K562 (cell line): ENCODE data around the gene SLC3A2. TPM values are rescaled to one million over a fixed set of nuclear protein-coding genes. Genes with fewer than 3 reads are reported as not detected.

Experiments
- ATAC-seq: fragments of 200-7000 bp; cut with Tn5 transposase; 3 replicates; pipeline ENCODE4 v1.9.1; 2020; ENCODE audit warnings: moderate library complexity
- BruUV-seq: library from RNA; stranded (reverse); fragments of 400-500 nt; replicated peaks from 2 replicates; lab custom pipeline; 2021; lab: Mats Ljungman, UMichigan
- CTCF ChIA-PET: fragments of 300-600 bp; formaldehyde crosslinking; extraction: SDS; loops from one replicate; lab custom pipeline; 2021; ENCODE audit warnings: low intra/inter-chr PET ratio; lab: Yijun Ruan, JAX
- POLR2A ChIA-PET: fragments of 300-600, 350-650 bp; sonication (Branson Sonifier 250); formaldehyde crosslinking; extraction: SDS; loops from one replicate; lab custom pipeline; 2021; ENCODE audit warnings: antibody characterized with exemption, inconsistent platforms; lab: Yijun Ruan, JAX
- DNase-seq, 4 experiments: peaks; one replicate each; pipeline versions ENCODE4 v3.0.0 to v3.0.0-alpha.2; 2011 to 2018; ENCODE audit warnings: low spot score in 3 of 4, mixed read lengths in 3 of 4; ENCODE audit errors: extremely low read depth in 1 of 4
- FAIRE-seq: peaks from 2 replicates; lab custom pipeline; 2011; peaks lifted over from hg19 to GRCh38; lab: Jason Lieb, UNC
- H2AFZ ChIP-seq: 2 replicates; pipeline ENCODE4 v1.6.0; 2011; ENCODE audit warnings: low read depth, low read length, control low read depth, inconsistent platforms
- H3K27ac ChIP-seq: fragments of 200-600 bp; 3 replicates; pipeline ENCODE4 v1.8.0; 2011; ENCODE audit warnings: low read depth, mild to moderate bottlenecking, control low read depth, inconsistent platforms, low read length, moderate library complexity, mixed read lengths; ENCODE audit errors: extremely low read depth
- H3K27me3 ChIP-seq, 2 experiments: fragments of 300-600 bp in 1 of 2; 2 replicates in 1 of 2; 3 replicates in 1 of 2; pipeline versions ENCODE4 v1.6.0 to v1.8.0; 2011; ENCODE audit warnings: inconsistent platforms in 2 of 2, low read length in 2 of 2, mild to moderate bottlenecking in 1 of 2, mixed read lengths in 1 of 2, moderate library complexity in 1 of 2; ENCODE audit not compliant: control insufficient read depth in 2 of 2, insufficient read depth in 2 of 2
- H3K36me3 ChIP-seq: fragments of 300-600 bp; 3 replicates; pipeline ENCODE4 v1.8.0; 2011; ENCODE audit warnings: mild to moderate bottlenecking, low read length, inconsistent platforms; ENCODE audit not compliant: control insufficient read depth, insufficient read depth
- H3K4me1 ChIP-seq, 2 experiments: fragments of 200-600 bp in 1 of 2; replicated peaks in 1 of 2; 2 replicates in 1 of 2; 3 replicates in 1 of 2; pipeline versions ENCODE4 v1.5.1 to v1.8.0; 2011; ENCODE audit warnings: inconsistent platforms in 2 of 2, low read length in 2 of 2, mild to moderate bottlenecking in 1 of 2, mixed read lengths in 1 of 2, moderate library complexity in 1 of 2; ENCODE audit not compliant: control insufficient read depth in 2 of 2, insufficient read depth in 2 of 2
- H3K4me2 ChIP-seq: 2 replicates; pipeline ENCODE4 v1.6.1; 2011; ENCODE audit warnings: low read length, control low read depth, inconsistent platforms, mixed read lengths; ENCODE audit not compliant: insufficient read depth
- H3K4me3 ChIP-seq: fragments of 200-600 bp; sonication (generic), shearing (Covaris generic); 2 replicates; pipeline ENCODE4 v1.5.1; 2016; ENCODE audit warnings: control low read depth, inconsistent platforms
- H3K79me2 ChIP-seq: fragments of 200-600 bp; 3 replicates; pipeline ENCODE4 v1.8.0; 2011; ENCODE audit warnings: low read length, inconsistent platforms; ENCODE audit not compliant: control insufficient read depth, insufficient read depth
- H3K9ac ChIP-seq, 2 experiments: 2 replicates each; pipeline versions ENCODE4 v1.6.0 to v1.6.1; 2011; ENCODE audit warnings: low read depth in 2 of 2, low read length in 2 of 2, control low read depth in 1 of 2, inconsistent platforms in 1 of 2, mild to moderate bottlenecking in 1 of 2, mixed read lengths in 1 of 2; ENCODE audit not compliant: insufficient read depth in 1 of 2
- H3K9me1 ChIP-seq: one replicate; pipeline ENCODE4 v1.6.0; 2011; ENCODE audit warnings: inconsistent platforms, mild to moderate bottlenecking, low read length, moderate library complexity; ENCODE audit not compliant: control insufficient read depth, insufficient read depth
- H3K9me3 ChIP-seq: replicated peaks from 2 replicates; pipeline ENCODE4 v1.5.1; 2011; ENCODE audit warnings: low read depth, low read length, inconsistent platforms; ENCODE audit not compliant: control insufficient read depth, insufficient read depth
- H4K20me1 ChIP-seq: replicated peaks from 2 replicates; pipeline ENCODE4 v1.6.1; 2011; ENCODE audit warnings: low read length, inconsistent platforms, mixed read lengths; ENCODE audit not compliant: control insufficient read depth, insufficient read depth
- BCOR ChIP-seq: fragments of 450-650 bp; IDR thresholded peaks from 2 replicates; pipeline ENCODE4 v1.6.1; 2016
- CBX8 ChIP-seq: fragments of 200-600 bp; sonication (generic); IDR thresholded peaks from 2 replicates; pipeline ENCODE4 v1.6.1; 2012; ENCODE audit warnings: borderline replicate concordance, mixed run types, low read depth, mild to moderate bottlenecking, moderate library complexity, mixed read lengths, low read length, control low read depth, inconsistent platforms; ENCODE audit not compliant: poor library complexity, severe bottlenecking; ENCODE audit errors: extremely low read depth
- FOXJ3 ChIP-seq: sonication (generic); formaldehyde crosslinking; IDR thresholded peaks from 2 replicates; pipeline ENCODE4 v1.4.0; 2020; ENCODE audit warnings: mild to moderate bottlenecking, missing genetic modification reagents
- GABPB2 ChIP-seq: fragments of 250-450 bp; sonication (Bioruptor Pico); conservative IDR thresholded peaks from 2 replicates; pipeline ENCODE4 v1.5.1; 2021; ENCODE audit warnings: mild to moderate bottlenecking
- IFI16 ChIP-seq: fragments of 250-450 bp; sonication (Bioruptor Pico); IDR thresholded peaks from 2 replicates; pipeline ENCODE4 v2.1.2; 2022; ENCODE audit warnings: mild to moderate bottlenecking, inconsistent platforms
- MAFG ChIP-seq: fragments of 450-650 bp; conservative IDR thresholded peaks from 2 replicates; pipeline ENCODE4 v1.6.1; 2016; ENCODE audit warnings: missing genetic modification characterization, missing compliant biosample characterization
- NFE2 ChIP-seq: IDR thresholded peaks from 2 replicates; pipeline ENCODE4 v1.6.1; 2014; ENCODE audit warnings: antibody characterized with exemption, low read depth
- NFXL1 ChIP-seq: fragments of 450-650 bp; formaldehyde crosslinking; IDR thresholded peaks from 2 replicates; pipeline ENCODE4 v1.4.0; 2021; ENCODE audit warnings: mild to moderate bottlenecking
- NR2C2 ChIP-seq, 2 experiments: fragments of 200-800 bp in 1 of 2; sonication (Bioruptor generic) in 1 of 2; sonication (generic) in 1 of 2; formaldehyde crosslinking in 1 of 2; IDR thresholded peaks; 2 replicates each; pipeline versions ENCODE4 v1.6.1 to v1.8.0; 2016 to 2022; ENCODE audit warnings: mild to moderate bottlenecking in 1 of 2, missing compliant biosample characterization in 1 of 2, missing genetic modification characterization in 1 of 2, missing genetic modification reagents in 1 of 2
- PHF20 ChIP-seq: fragments of 450-650 bp; IDR thresholded peaks from 2 replicates; pipeline ENCODE4 v1.6.1; 2018; ENCODE audit not compliant: partially characterized antibody
- TAF15 ChIP-seq: fragments of 200-400 bp; formaldehyde crosslinking; IDR thresholded peaks from 2 replicates; pipeline ENCODE4 v1.6.1; 2017; ENCODE audit warnings: mild to moderate bottlenecking, low read depth, low read length, moderate library complexity
- TGIF2 ChIP-seq: sonication (generic); formaldehyde crosslinking; IDR thresholded peaks from 2 replicates; pipeline ENCODE4 v1.8.1; 2022; ENCODE audit warnings: mild to moderate bottlenecking, missing genetic modification reagents, moderate library complexity
- XRCC5 ChIP-seq: fragments of 200-400 bp; formaldehyde crosslinking; IDR thresholded peaks from 2 replicates; pipeline ENCODE4 v1.6.1; 2017; ENCODE audit warnings: low read depth, mild to moderate bottlenecking, low read length
- ZEB2 ChIP-seq: fragments of 450-650 bp; IDR thresholded peaks from 2 replicates; pipeline ENCODE4 v1.6.1; 2016
- ZNF316 ChIP-seq: fragments of 450-650 bp; IDR thresholded peaks from 2 replicates; pipeline ENCODE4 v1.6.1; 2016
- ZNF354B ChIP-seq: fragments of 250-450 bp; sonication (Bioruptor Pico); IDR thresholded peaks from 2 replicates; pipeline ENCODE4 v1.4.0; 2020
- ZSCAN32 ChIP-seq: fragments of 450-650 bp; formaldehyde crosslinking; IDR thresholded peaks from 2 replicates; pipeline ENCODE4 v1.4.0; 2020; ENCODE audit warnings: mild to moderate bottlenecking, moderate library complexity
- WGBS: fragments of 100-300 bp; shearing (Covaris generic); methylation state at CpG from one replicate; pipeline ENCODE4 v1.1.6; 2016; ENCODE audit warnings: low coverage, mixed read lengths; ENCODE audit not compliant: insufficient coverage; ENCODE audit errors: missing lambda C conversion rate; 5-methylcytosine and 5-hydroxymethylcytosine counted together
- in situ Hi-C: fragments of 300-500 bp; cut with MboI; formaldehyde crosslinking; loops from 4 replicates; pipeline ENCODE4 v1.15.0; 2018; ENCODE audit warnings: inconsistent platforms, mixed read lengths
- intact Hi-C: fragments of 100-400 bp; cut with micrococcal nuclease; formaldehyde crosslinking; loops from 2 replicates; pipeline ENCODE4 v1.14.2; 2022
- polyA plus RNA-seq, 8 experiments: library from polyadenylated mRNA; depleted of rRNA in 4 of 8; stranded (reverse) in 5 of 8; unstranded in 3 of 8; fragments of >200 nt; fragmentation: Nextera tagmentation in 2 of 8; fragmentation: Illumina TruSeq in 1 of 8; extraction: Ambion mirVana in 2 of 8; extraction: Trizol in 1 of 8; gene quantifications; 2 replicates each; pipeline versions ENCODE4 v1.2.1 to v1.2.3, GENCODE V29; 2011 to 2014; ENCODE audit warnings: inconsistent platforms in 1 of 8, missing spikeins in 1 of 8
- total RNA-seq, 7 experiments: library from RNA; depleted of rRNA in 6 of 7; stranded (reverse); fragments of >200 nt in 6 of 7; fragmentation: Illumina TruSeq in 2 of 7; extraction: Trizol in 2 of 7; gene quantifications; 2 replicates each; pipeline versions ENCODE4 v1.2.1 to v1.2.3, GENCODE V29; 2011 to 2021; ENCODE audit warnings: low replicate concordance in 1 of 7
- TF ChIP-seq, protein P1 (sequence below), 2 experiments: fragments of 450-650 bp in 1 of 2; sonication (generic) in 1 of 2; formaldehyde crosslinking; conservative IDR thresholded peaks; 2 replicates each; pipeline versions ENCODE4 v1.4.0 to v1.8.1; 2020 to 2022; ENCODE audit warnings: mild to moderate bottlenecking in 1 of 2, missing genetic modification reagents in 1 of 2
- TF ChIP-seq, protein P2 (sequence below), 2 experiments: fragments of 150-350 bp in 1 of 2; IDR thresholded peaks; 2 replicates each; pipeline ENCODE4 v1.6.1; 2012 to 2016; ENCODE audit warnings: low read depth in 2 of 2, low read length in 2 of 2, mild to moderate bottlenecking in 1 of 2, moderate library complexity in 1 of 2

The SLC3A2 gene
- total and polyA plus RNA-seq, 9 of the 15 experiments (the other 6 are each of a cell fraction or from before 2014, with no cell fraction given): 20.0 to 296 (median 214) TPM

DNA sequence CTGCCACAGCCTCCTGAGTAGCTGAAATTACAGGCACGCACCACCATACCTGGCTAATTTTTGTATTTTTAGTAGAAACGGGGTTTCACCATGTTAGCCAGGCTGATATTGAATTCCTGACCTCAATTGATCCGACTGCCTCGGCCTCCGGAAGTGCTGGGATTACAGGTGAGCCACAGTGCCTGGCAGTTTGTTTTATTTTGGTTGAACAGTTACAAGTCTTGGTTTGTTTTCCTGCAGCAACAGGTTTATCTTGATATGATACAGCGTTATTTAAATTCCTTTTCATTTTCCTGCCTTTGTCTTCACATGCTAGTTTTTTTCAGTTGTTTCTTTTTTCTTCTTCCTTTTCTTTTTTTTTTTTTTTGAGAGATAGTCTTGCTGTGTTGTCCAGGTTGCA lies 4.0 kb upstream of the SLC3A2 start:
- no peaks in the 10 kb centered on the region for H3K9me1 ChIP-seq
- CTCF ChIA-PET: interaction anchor here (0.7 kb wide), 1 partner anchor 499 kb away, joined by 3 read pairs; no protein-coding TSS in a partner anchor

More for the DNA sequence above, 4.0 kb upstream of the SLC3A2 start:
- Histone ChIP-seq H2AFZ (no peak overlapping the region), H3K36me3 (peaks cover 81% of the 10 kb centered on the region), H3K4me3 (no peak overlapping the region), H3K27me3 (no peaks in the 10 kb centered on the region), H3K9me3 (no peaks in the 10 kb centered on the region), H3K27ac (no peak overlapping the region), H3K4me2 (no peak overlapping the region), H3K79me2 (peaks cover 82% of the 10 kb centered on the region), H3K9ac (no peak overlapping the region), H3K4me1 (peaks cover 32 to 41% of the 10 kb centered on the region in 2 experiments), H4K20me1 (peaks cover 14% of the 10 kb centered on the region)
- TF ChIP-seq XRCC5 (no peak), FOXJ3 (CRISPR knock-in tag) (no peak), MAFG (tag) (0 out of 2 replicates have a peak, but pooled peaks have one; percentile 11), GABPB2 (no peak), BCOR (0 out of 2 replicates have a peak, but pooled peaks have one; percentile 20), NFE2 (0 out of 2 replicates have a peak, but pooled peaks have one; percentile 10), NFXL1 (CRISPR knock-in tag) (no peak), PHF20 (no peak), ZEB2 (no peak), ZNF316 (peak; percentile 34; the same call in 1 of the 2 replicates), IFI16 (no peak), CBX8 (no peak), ZSCAN32 (no peak), TAF15 (no peak), TGIF2 (CRISPR knock-in tag) (no peak), ZNF354B (CRISPR knock-in tag) (no peak), NR2C2 (CRISPR knock-in tag; IDR thresholded peaks at IDR 0.05) (no peak), NR2C2 (tag; IDR thresholded peaks at IDR 0.05) (no peak)
- TF ChIP-seq, protein P1, sequence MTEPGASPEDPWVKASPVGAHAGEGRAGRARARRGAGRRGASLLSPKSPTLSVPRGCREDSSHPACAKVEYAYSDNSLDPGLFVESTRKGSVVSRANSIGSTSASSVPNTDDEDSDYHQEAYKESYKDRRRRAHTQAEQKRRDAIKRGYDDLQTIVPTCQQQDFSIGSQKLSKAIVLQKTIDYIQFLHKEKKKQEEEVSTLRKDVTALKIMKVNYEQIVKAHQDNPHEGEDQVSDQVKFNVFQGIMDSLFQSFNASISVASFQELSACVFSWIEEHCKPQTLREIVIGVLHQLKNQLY (CRISPR knock-in tag; conservative IDR thresholded peaks at IDR 0.05): no peak
- TF ChIP-seq, protein P2, sequence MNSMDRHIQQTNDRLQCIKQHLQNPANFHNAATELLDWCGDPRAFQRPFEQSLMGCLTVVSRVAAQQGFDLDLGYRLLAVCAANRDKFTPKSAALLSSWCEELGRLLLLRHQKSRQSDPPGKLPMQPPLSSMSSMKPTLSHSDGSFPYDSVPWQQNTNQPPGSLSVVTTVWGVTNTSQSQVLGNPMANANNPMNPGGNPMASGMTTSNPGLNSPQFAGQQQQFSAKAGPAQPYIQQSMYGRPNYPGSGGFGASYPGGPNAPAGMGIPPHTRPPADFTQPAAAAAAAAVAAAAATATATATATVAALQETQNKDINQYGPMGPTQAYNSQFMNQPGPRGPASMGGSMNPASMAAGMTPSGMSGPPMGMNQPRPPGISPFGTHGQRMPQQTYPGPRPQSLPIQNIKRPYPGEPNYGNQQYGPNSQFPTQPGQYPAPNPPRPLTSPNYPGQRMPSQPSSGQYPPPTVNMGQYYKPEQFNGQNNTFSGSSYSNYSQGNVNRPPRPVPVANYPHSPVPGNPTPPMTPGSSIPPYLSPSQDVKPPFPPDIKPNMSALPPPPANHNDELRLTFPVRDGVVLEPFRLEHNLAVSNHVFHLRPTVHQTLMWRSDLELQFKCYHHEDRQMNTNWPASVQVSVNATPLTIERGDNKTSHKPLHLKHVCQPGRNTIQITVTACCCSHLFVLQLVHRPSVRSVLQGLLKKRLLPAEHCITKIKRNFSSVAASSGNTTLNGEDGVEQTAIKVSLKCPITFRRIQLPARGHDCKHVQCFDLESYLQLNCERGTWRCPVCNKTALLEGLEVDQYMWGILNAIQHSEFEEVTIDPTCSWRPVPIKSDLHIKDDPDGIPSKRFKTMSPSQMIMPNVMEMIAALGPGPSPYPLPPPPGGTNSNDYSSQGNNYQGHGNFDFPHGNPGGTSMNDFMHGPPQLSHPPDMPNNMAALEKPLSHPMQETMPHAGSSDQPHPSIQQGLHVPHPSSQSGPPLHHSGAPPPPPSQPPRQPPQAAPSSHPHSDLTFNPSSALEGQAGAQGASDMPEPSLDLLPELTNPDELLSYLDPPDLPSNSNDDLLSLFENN (IDR thresholded peaks at IDR 0.05; ENCODE audit: low read depth in 2 of 2, low read length in 2 of 2): no peak
- WGBS: 75% methylated on average over 6 of the region's 6 CpGs
- ATAC-seq (no peak), FAIRE-seq (no peak), DNase-seq (no peak)
- POLR2A ChIA-PET: interaction anchor here (1.0 to 7.2 kb wide), 6 partner anchors 7 to 82 kb away, joined by 4 to 66 read pairs (median 12); no protein-coding TSS in a partner anchor
- in situ Hi-C loops (no loop called here), intact Hi-C loops (no loop called here)
- no TSS peak for BruUV-seq
